Fibroblast of lung (primary cell): Measurements from ENCODE around the gene FBF1.

Experiments
- EZH2 ChIP-seq: IDR thresholded peaks from 2 replicates; pipeline ENCODE4 v1.5.1; 2012; ENCODE audit warnings: low read length, control low read depth, mild to moderate bottlenecking; ENCODE audit errors: missing control alignments
- TF ChIP-seq, protein P1 (sequence below), 2 donors: IDR thresholded peaks in 1 of 2; conservative IDR thresholded peaks in 1 of 2; 1 replicate in 1 of 2; 2 replicates in 1 of 2; pipeline ENCODE4 v1.5.1; 2011 to 2012; ENCODE audit warnings: low read length in 2 of 2, control low read depth in 1 of 2, inconsistent platforms in 1 of 2, low read depth in 1 of 2, mild to moderate bottlenecking in 1 of 2

DNA sequence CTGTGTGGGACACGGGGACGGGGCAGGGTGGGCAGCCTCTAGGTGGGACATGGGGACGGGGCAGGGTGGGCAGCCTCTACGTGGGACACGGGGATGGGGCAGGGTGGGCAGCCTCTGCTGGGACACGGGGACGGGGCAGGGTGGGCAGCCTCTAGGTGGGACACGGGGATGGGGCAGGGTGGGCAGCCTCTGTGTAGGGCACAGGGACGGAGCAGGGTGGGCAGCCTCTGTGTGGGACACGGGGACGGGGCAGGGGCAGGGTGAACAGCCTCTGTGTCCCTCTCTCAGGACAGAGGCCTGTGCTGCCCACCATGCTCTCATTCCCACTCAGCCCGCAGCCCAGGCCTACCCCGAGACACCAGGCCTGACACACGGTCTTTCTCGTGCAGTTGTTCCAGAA is 19.2 kb downstream of the FBF1 start:
- TF ChIP-seq, protein P1, sequence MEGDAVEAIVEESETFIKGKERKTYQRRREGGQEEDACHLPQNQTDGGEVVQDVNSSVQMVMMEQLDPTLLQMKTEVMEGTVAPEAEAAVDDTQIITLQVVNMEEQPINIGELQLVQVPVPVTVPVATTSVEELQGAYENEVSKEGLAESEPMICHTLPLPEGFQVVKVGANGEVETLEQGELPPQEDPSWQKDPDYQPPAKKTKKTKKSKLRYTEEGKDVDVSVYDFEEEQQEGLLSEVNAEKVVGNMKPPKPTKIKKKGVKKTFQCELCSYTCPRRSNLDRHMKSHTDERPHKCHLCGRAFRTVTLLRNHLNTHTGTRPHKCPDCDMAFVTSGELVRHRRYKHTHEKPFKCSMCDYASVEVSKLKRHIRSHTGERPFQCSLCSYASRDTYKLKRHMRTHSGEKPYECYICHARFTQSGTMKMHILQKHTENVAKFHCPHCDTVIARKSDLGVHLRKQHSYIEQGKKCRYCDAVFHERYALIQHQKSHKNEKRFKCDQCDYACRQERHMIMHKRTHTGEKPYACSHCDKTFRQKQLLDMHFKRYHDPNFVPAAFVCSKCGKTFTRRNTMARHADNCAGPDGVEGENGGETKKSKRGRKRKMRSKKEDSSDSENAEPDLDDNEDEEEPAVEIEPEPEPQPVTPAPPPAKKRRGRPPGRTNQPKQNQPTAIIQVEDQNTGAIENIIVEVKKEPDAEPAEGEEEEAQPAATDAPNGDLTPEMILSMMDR (conservative IDR thresholded peaks at IDR 0.05 in 1 of 2, IDR thresholded peaks at IDR 0.05 in 1 of 2; ENCODE audit: low read depth in 1 of 2, low read length in 2 of 2) = no peak
- TF ChIP-seq EZH2 = no peak
